ENCODE data around the gene SBF2. TPM values are rescaled to one million over a fixed set of nuclear protein-coding genes. Genes with fewer than 3 reads are reported as not detected.

The SBF2 gene
- polyA plus RNA-seq, 1 experiment, result 44.4 TPM

DNA sequence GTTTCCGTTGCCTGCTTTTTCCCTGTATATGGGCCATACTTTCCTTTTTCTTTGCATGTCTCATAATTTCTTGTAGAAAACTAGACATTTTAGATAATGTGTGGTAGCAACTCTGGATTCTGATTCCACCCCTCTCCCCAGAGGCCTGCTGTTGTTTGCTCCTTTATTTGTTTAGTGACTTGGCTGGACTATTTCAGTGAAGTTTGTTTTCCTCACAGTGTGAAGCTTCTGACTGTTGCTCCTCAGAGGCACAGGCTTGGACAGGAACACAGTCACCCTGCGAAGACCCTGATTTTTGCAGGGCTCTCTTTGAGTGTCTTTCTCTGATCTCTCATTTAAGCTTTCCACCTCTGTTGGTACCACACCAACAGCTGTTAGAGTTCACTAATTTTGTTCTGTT is 557.7 kb downstream of the SBF2 start:
- Histone ChIP-seq H3K9me3 (ENCODE audit: control insufficient read depth, insufficient read depth, low read length) (no peaks in the 10 kb centered on the region), H3K4me3 (ENCODE audit: low read depth, low read length) (no peak overlapping the region), H3K27me3 (ENCODE audit: control insufficient read depth, insufficient read depth, low read length) (no peaks in the 10 kb centered on the region), H3K27ac (ENCODE audit: low read depth, low read length) (no peak overlapping the region)
- no peak for DNase-seq (ENCODE audit: low read depth, low spot score)
- TF ChIP-seq, protein P1, sequence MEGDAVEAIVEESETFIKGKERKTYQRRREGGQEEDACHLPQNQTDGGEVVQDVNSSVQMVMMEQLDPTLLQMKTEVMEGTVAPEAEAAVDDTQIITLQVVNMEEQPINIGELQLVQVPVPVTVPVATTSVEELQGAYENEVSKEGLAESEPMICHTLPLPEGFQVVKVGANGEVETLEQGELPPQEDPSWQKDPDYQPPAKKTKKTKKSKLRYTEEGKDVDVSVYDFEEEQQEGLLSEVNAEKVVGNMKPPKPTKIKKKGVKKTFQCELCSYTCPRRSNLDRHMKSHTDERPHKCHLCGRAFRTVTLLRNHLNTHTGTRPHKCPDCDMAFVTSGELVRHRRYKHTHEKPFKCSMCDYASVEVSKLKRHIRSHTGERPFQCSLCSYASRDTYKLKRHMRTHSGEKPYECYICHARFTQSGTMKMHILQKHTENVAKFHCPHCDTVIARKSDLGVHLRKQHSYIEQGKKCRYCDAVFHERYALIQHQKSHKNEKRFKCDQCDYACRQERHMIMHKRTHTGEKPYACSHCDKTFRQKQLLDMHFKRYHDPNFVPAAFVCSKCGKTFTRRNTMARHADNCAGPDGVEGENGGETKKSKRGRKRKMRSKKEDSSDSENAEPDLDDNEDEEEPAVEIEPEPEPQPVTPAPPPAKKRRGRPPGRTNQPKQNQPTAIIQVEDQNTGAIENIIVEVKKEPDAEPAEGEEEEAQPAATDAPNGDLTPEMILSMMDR (IDR thresholded peaks at IDR 0.05; ENCODE audit: low read depth, low read length), result no peak
- ChIA-PET POLR2A (no interaction called here), CTCF (interaction anchor here (2.2 kb wide), 1 partner anchor 11 kb away, joined by 9 read pairs; no protein-coding TSS in a partner anchor)

DNA sequence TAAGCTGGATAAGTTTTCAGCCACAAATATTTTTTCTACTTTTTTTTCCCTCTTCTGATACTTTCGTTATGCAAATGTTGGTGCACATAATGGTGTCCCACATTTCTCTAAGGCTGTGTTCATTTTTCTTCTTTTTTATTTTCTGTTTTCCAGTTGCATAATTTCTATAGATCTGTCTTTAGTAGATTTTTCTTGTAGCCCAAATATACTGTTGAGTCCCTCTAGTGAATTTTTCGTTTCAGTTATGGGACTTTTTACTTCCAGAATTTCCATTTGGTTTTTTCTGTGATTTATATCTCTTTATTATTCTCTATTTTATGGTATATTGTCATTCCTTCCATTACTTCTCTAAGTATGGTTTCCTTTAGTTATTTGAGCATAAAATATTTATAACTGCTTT is 558.1 kb downstream of the SBF2 start:
- H3K27ac ChIP-seq (ENCODE audit: low read depth, low read length), result no peak overlapping the region
- no peak overlapping the region for H3K4me3 ChIP-seq (ENCODE audit: low read depth, low read length)
- H3K9me3 ChIP-seq (ENCODE audit: control insufficient read depth, insufficient read depth, low read length), result no peaks in the 10 kb centered on the region
- POLR2A ChIA-PET, result no interaction called here
- TF ChIP-seq, protein P1 (IDR thresholded peaks at IDR 0.05; ENCODE audit: low read depth, low read length), result no peak
- DNase-seq (ENCODE audit: low read depth, low spot score), result no peak
- H3K27me3 ChIP-seq (ENCODE audit: control insufficient read depth, insufficient read depth, low read length), result no peaks in the 10 kb centered on the region
- CTCF ChIA-PET, result no interaction called here

DNA sequence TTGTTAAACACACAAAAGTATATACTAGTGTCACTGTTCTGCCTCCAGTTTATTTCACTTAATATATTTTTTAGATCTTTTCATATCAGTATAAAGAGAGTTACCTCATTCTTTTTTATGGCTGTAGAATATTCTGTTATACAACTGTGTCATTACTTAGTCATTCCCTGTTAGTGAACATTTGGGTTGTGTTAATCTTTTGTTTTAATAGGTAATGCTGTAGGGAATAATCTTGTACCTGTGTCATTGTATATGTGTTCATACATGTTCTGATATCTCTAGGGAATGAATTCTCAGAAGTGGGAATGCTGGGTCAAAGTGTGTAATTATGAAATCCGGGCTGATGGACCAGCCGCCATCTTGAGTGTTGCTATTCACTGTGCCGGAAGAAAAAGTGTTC is 558.8 kb downstream of the SBF2 start:
- TF ChIP-seq, protein P1 (IDR thresholded peaks at IDR 0.05; ENCODE audit: low read depth, low read length), result no peak
- ChIA-PET POLR2A (no interaction called here), CTCF (no interaction called here)
- no peak overlapping the region for H3K4me3 ChIP-seq (ENCODE audit: low read depth, low read length)
- H3K27me3 ChIP-seq (ENCODE audit: control insufficient read depth, insufficient read depth, low read length), result no peaks in the 10 kb centered on the region
- no peak for DNase-seq (ENCODE audit: low read depth, low spot score)
- H3K9me3 ChIP-seq (ENCODE audit: control insufficient read depth, insufficient read depth, low read length), result no peaks in the 10 kb centered on the region
- H3K27ac ChIP-seq (ENCODE audit: low read depth, low read length), result no peak overlapping the region

DNA sequence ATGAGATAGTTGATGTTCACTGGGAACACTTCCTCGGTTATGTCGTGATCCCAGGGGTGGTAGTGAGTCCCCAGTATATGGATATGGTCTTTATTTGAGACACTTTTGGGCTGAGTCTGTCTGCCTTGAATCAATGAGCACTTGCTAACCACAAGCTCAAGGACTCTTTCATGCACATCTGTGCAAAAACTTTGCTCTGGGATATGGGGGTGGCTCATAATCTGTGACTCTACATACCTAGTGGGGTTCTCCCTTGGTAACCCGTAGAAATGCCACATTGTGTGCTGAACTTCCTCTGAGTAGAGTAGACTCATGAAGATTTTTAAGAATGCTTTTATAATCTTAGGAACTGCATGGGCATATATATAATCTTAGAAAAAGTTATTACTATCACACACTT is 560.8 kb downstream of the SBF2 start:
- POLR2A ChIA-PET, result no interaction called here
- TF ChIP-seq, protein P1 (IDR thresholded peaks at IDR 0.05; ENCODE audit: low read depth, low read length), result no peak
- DNase-seq (ENCODE audit: low read depth, low spot score), result no peak
- no peaks in the 10 kb centered on the region for H3K27me3 ChIP-seq (ENCODE audit: control insufficient read depth, insufficient read depth, low read length)
- no peak overlapping the region for H3K27ac ChIP-seq (ENCODE audit: low read depth, low read length)
- no peak overlapping the region for H3K4me3 ChIP-seq (ENCODE audit: low read depth, low read length)
- no peaks in the 10 kb centered on the region for H3K9me3 ChIP-seq (ENCODE audit: control insufficient read depth, insufficient read depth, low read length)
- CTCF ChIA-PET, result no interaction called here

DNA sequence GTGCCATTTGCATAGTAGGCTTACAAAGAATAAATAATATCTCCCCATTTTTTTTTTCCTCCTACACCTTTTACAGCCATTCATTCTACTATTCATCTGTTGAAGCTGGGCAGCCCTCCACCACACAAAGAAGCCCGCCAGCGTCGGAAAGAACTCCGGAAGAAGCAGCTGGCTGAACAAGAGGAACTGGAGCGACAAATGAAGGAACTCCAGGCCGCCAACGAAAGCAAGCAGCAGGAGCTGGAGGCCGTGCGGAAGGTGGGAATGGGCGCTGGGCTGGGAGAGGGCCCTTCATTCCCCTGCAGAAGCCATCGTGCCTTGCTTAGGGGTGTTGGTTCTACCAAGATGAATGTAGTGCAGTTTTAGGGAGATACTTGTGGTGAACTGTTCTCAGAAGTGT is 561.6 kb downstream of the SBF2 start:
- no peak for DNase-seq (ENCODE audit: low read depth, low spot score)
- no peaks in the 10 kb centered on the region for H3K9me3 ChIP-seq (ENCODE audit: control insufficient read depth, insufficient read depth, low read length)
- ChIA-PET POLR2A (no interaction called here), CTCF (no interaction called here)
- H3K27ac ChIP-seq (ENCODE audit: low read depth, low read length), result no peak overlapping the region
- TF ChIP-seq, protein P1 (IDR thresholded peaks at IDR 0.05; ENCODE audit: low read depth, low read length), result no peak
- H3K4me3 ChIP-seq (ENCODE audit: low read depth, low read length), result no peak overlapping the region
- H3K27me3 ChIP-seq (ENCODE audit: control insufficient read depth, insufficient read depth, low read length), result no peaks in the 10 kb centered on the region

Data from AG04450 (cell line).